ENCODE measurements around the gene TBX2. TPM values are rescaled to one million over a fixed set of nuclear protein-coding genes. Genes with fewer than 3 reads are reported as not detected.
A peak's percentile ranks its signal among the peaks of the same experiment; 100 is the strongest.

TBX2 gene
- total and polyA plus RNA-seq, 2 donors (not counting 1 experiment from before 2014, with no cell fraction given): 40.5 to 148 TPM

DNA sequence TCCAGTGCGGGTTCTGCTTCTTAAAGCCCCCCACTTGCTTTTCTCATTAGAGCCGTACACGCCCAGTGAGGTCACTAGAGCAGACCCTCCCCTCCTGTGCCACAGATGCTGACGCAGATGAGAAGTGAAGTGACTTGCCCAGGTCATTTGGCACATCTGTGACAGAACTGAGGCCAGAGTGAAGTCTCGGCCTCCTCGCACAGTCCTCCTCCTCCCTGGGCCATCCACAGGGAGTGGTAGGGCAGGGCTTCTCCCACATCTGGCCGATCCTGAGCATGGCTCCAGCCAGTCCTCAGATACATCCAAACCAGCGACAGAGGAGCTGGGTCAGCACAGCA lies 15.3 kb upstream of the TBX2 start:
- H3K9me3 ChIP-seq (ENCODE audit: control insufficient read depth, insufficient read depth, low read depth, low read length): no peaks in the 10 kb centered on the region
- no peak overlapping the region for H3K4me3 ChIP-seq (replicated peaks in 1 of 4; ENCODE audit: control extremely low read depth in 1 of 4, insufficient read depth in 1 of 4, low read depth in 3 of 4, low read length in 4 of 4)
- no peak overlapping the region for H3K4me2 ChIP-seq (ENCODE audit: extremely low read depth, insufficient read depth, low read length)
- no peaks in the 10 kb centered on the region for H4K20me1 ChIP-seq (ENCODE audit: control insufficient read depth, extremely low read depth, insufficient read depth, low read length)
- no peak overlapping the region for H3K9ac ChIP-seq (ENCODE audit: insufficient read depth, low read length)
- no peak for TF ChIP-seq EZH2 (IDR thresholded peaks at IDR 0.05; ENCODE audit: low read length, missing control alignments)
- TF ChIP-seq, protein P1, sequence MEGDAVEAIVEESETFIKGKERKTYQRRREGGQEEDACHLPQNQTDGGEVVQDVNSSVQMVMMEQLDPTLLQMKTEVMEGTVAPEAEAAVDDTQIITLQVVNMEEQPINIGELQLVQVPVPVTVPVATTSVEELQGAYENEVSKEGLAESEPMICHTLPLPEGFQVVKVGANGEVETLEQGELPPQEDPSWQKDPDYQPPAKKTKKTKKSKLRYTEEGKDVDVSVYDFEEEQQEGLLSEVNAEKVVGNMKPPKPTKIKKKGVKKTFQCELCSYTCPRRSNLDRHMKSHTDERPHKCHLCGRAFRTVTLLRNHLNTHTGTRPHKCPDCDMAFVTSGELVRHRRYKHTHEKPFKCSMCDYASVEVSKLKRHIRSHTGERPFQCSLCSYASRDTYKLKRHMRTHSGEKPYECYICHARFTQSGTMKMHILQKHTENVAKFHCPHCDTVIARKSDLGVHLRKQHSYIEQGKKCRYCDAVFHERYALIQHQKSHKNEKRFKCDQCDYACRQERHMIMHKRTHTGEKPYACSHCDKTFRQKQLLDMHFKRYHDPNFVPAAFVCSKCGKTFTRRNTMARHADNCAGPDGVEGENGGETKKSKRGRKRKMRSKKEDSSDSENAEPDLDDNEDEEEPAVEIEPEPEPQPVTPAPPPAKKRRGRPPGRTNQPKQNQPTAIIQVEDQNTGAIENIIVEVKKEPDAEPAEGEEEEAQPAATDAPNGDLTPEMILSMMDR (conservative IDR thresholded peaks at IDR 0.05 in 1 of 2, IDR thresholded peaks at IDR 0.05 in 1 of 2; ENCODE audit: low read depth in 1 of 2, low read length in 2 of 2): no peak
- no peaks in the 10 kb centered on the region for H3K27me3 ChIP-seq (ENCODE audit: control insufficient read depth, insufficient read depth, low read length)
- no peaks in the 10 kb centered on the region for H3K36me3 ChIP-seq (ENCODE audit: control insufficient read depth, insufficient read depth, low read length)
- H3K4me1 ChIP-seq (ENCODE audit: control insufficient read depth, extremely low read depth, insufficient read depth, low read length): peaks cover 25% of the 10 kb centered on the region
- H3K79me2 ChIP-seq (ENCODE audit: control insufficient read depth, insufficient read depth, low read length): no peaks in the 10 kb centered on the region
- DNase-seq (ENCODE audit: low read depth in 2 of 2): no peak
- H2AFZ ChIP-seq (ENCODE audit: low read length): no peak overlapping the region
- H3K27ac ChIP-seq (ENCODE audit: insufficient read depth, low read length): no peak overlapping the region

DNA sequence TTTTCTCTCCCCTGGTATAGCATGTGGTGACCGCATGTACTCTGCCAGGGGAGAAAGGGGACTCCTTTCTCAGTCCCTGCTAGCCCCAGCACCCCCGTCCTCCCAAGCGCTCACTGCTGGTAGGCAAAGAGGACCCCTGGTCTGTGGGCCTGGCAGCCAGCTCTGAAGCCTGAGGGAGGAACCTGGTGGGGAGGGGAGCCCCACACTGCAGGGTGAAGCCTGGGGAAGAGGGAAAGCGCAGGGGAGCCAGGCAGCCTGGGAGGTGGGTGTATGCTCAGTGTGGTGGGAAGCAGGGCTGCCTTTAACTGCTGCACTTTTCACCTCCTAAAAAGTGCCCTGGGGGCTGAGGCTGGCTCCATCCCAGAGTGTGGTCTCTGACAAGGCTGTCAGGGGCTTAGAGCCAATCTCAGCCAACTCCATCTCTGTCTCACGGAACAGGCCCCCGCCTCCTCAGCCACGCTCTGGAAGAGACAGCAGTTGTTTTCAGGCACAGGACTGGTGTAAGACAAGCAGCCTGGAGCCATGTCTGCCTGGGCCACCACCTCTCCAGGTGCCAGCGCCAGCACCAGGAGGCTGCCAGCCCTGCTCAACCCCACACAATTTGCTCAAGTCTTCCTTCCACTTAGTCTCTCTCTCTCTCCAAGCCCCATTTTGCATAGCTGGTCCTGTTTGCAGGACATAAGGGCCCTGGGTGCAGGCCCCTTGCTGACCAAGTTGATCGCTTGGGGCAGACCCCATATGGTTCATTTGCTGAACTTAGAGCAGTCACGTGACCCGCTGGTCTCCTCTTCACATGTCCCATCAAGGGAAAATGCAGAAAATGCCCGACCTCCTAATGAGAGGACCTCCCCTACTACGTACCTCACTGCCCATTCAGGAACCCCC lies 14.7 kb upstream of the TBX2 start:
- no peaks in the 10 kb centered on the region for H3K27me3 ChIP-seq (ENCODE audit: control insufficient read depth, insufficient read depth, low read length)
- no peak for DNase-seq (ENCODE audit: low read depth in 2 of 2)
- no peaks in the 10 kb centered on the region for H3K36me3 ChIP-seq (ENCODE audit: control insufficient read depth, insufficient read depth, low read length)
- no peak overlapping the region for H3K9ac ChIP-seq (ENCODE audit: insufficient read depth, low read length)
- peaks cover 23% of the 10 kb centered on the region for H3K4me1 ChIP-seq (ENCODE audit: control insufficient read depth, extremely low read depth, insufficient read depth, low read length)
- H3K4me3 ChIP-seq (replicated peaks in 1 of 4; ENCODE audit: control extremely low read depth in 1 of 4, insufficient read depth in 1 of 4, low read depth in 3 of 4, low read length in 4 of 4): no peak overlapping the region
- H3K4me2 ChIP-seq (ENCODE audit: extremely low read depth, insufficient read depth, low read length): no peak overlapping the region
- no peak for TF ChIP-seq EZH2 (IDR thresholded peaks at IDR 0.05; ENCODE audit: low read length, missing control alignments)
- TF ChIP-seq, protein P1 (conservative IDR thresholded peaks at IDR 0.05 in 1 of 2, IDR thresholded peaks at IDR 0.05 in 1 of 2; ENCODE audit: low read depth in 1 of 2, low read length in 2 of 2): no peak
- no peaks in the 10 kb centered on the region for H4K20me1 ChIP-seq (ENCODE audit: control insufficient read depth, extremely low read depth, insufficient read depth, low read length)
- no peaks in the 10 kb centered on the region for H3K9me3 ChIP-seq (ENCODE audit: control insufficient read depth, insufficient read depth, low read depth, low read length)
- no peak overlapping the region for H2AFZ ChIP-seq (ENCODE audit: low read length)
- H3K27ac ChIP-seq (ENCODE audit: insufficient read depth, low read length): no peak overlapping the region
- no peaks in the 10 kb centered on the region for H3K79me2 ChIP-seq (ENCODE audit: control insufficient read depth, insufficient read depth, low read length)

DNA sequence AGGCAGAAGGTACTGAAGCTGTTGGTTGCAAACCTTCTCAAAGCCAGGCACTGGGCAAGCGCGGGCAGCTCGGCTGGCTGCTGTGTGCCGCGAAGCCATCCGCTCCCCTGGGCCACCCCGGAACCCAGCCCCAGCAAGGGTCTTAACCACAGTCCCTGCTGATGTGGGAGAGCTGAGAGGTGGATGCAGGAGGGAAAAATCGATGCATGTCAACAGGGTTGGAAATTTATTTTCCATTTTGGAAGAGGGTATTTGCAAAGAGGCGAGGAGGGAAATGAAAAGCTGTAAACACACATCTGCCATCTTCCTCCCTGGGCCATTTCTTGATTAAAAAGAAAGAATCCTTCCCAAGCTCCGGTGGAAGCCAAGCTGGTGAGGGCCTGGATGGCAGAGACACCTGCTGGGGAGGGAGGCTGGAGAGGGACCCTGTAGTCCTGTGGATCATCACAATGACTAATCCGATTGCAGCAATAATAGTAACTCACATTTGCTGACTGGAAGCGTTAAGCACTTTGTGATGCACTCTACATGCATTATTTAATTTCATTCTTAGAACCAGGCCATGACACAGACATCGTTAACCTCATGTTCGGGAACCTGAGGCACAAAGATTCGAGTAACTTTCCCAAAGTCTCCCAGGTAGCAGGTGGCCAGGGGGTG lies 13.9 kb upstream of the TBX2 start:
- H3K36me3 ChIP-seq (ENCODE audit: control insufficient read depth, insufficient read depth, low read length): no peaks in the 10 kb centered on the region

More for the DNA sequence above, 13.9 kb upstream of the TBX2 start:
- Histone ChIP-seq H3K4me3 (replicated peaks in 1 of 4; ENCODE audit: control extremely low read depth in 1 of 4, insufficient read depth in 1 of 4, low read depth in 3 of 4, low read length in 4 of 4) (no peak overlapping the region), H3K27ac (ENCODE audit: insufficient read depth, low read length) (no peak overlapping the region), H2AFZ (ENCODE audit: low read length) (no peak overlapping the region), H3K79me2 (ENCODE audit: control insufficient read depth, insufficient read depth, low read length) (no peaks in the 10 kb centered on the region), H3K9ac (ENCODE audit: insufficient read depth, low read length) (no peak overlapping the region), H3K9me3 (ENCODE audit: control insufficient read depth, insufficient read depth, low read depth, low read length) (no peaks in the 10 kb centered on the region), H4K20me1 (ENCODE audit: control insufficient read depth, extremely low read depth, insufficient read depth, low read length) (no peaks in the 10 kb centered on the region), H3K27me3 (ENCODE audit: control insufficient read depth, insufficient read depth, low read length) (no peaks in the 10 kb centered on the region), H3K4me2 (ENCODE audit: extremely low read depth, insufficient read depth, low read length) (no peak overlapping the region), H3K4me1 (ENCODE audit: control insufficient read depth, extremely low read depth, insufficient read depth, low read length) (peaks cover 20% of the 10 kb centered on the region)
- peak in 1 of 2 donors; percentile 46 for DNase-seq (ENCODE audit: low read depth in 2 of 2)
- no peak for TF ChIP-seq EZH2 (IDR thresholded peaks at IDR 0.05; ENCODE audit: low read length, missing control alignments)
- TF ChIP-seq, protein P1 (conservative IDR thresholded peaks at IDR 0.05 in 1 of 2, IDR thresholded peaks at IDR 0.05 in 1 of 2; ENCODE audit: low read depth in 1 of 2, low read length in 2 of 2): no peak
